MM.1S (cell line): ENCODE data around the gene SLC2A5.

Source experiments
- DNase-seq: peaks from one replicate; pipeline ENCODE4 v3.0.0-alpha.2; 2015
- H2AFZ ChIP-seq: fragments of 300-600 bp; sonication (generic); 2 replicates; pipeline ENCODE4 v1.6.0; 2016; ENCODE audit warnings: antibody characterized with exemption, low read length
- H3F3A ChIP-seq: fragments of 300-600 bp; sonication (generic); 2 replicates; pipeline ENCODE4 v1.6.1; 2016; ENCODE audit warnings: mild to moderate bottlenecking, antibody characterized with exemption, low read length, moderate library complexity, mixed read lengths; ENCODE audit not compliant: insufficient read depth
- H3K27ac ChIP-seq: fragments of 300-600 bp; sonication (generic); 2 replicates; pipeline ENCODE4 v1.5.1; 2016; ENCODE audit warnings: mild to moderate bottlenecking, low read length
- H3K27me3 ChIP-seq: fragments of 300-600 bp; sonication (generic); replicated peaks from 2 replicates; pipeline ENCODE4 v1.6.0; 2016; ENCODE audit warnings: low read length; ENCODE audit not compliant: insufficient read depth
- H3K36me3 ChIP-seq: fragments of 300-600 bp; sonication (generic); replicated peaks from 2 replicates; pipeline ENCODE4 v1.6.1; 2016; ENCODE audit warnings: mild to moderate bottlenecking, low read length, mixed read lengths; ENCODE audit not compliant: insufficient read depth
- H3K4me1 ChIP-seq: fragments of 300-600 bp; sonication (generic); 2 replicates; pipeline ENCODE4 v1.6.1; 2016; ENCODE audit warnings: low read length, mixed read lengths
- H3K4me2 ChIP-seq: fragments of 300-600 bp; sonication (generic); 2 replicates; pipeline ENCODE4 v1.6.0; 2016; ENCODE audit warnings: low read depth, low read length
- H3K4me3 ChIP-seq: fragments of 300-600 bp; sonication (generic); 2 replicates; pipeline ENCODE4 v1.5.1; 2016; ENCODE audit warnings: low read length, mixed read lengths
- H3K79me2 ChIP-seq: fragments of 300-600 bp; sonication (generic); 2 replicates; pipeline ENCODE4 v1.6.1; 2016; ENCODE audit warnings: mixed run types, low read length, mixed read lengths
- H3K9ac ChIP-seq: fragments of 300-600 bp; sonication (generic); 2 replicates; pipeline ENCODE4 v1.6.1; 2016; ENCODE audit warnings: low read length, mixed read lengths
- H3K9me2 ChIP-seq: fragments of 300-600 bp; sonication (generic); replicated peaks from 2 replicates; pipeline ENCODE4 v1.6.1; 2016; ENCODE audit warnings: mild to moderate bottlenecking, low read length, mixed read lengths; ENCODE audit not compliant: insufficient read depth
- H3K9me3 ChIP-seq: fragments of 300-600 bp; sonication (generic); replicated peaks from 2 replicates; pipeline ENCODE4 v1.6.1; 2016; ENCODE audit warnings: mild to moderate bottlenecking, low read length, mixed read lengths; ENCODE audit not compliant: insufficient read depth
- H4K20me1 ChIP-seq: fragments of 300-600 bp; sonication (generic); 2 replicates; pipeline ENCODE4 v1.6.1; 2016; ENCODE audit warnings: mild to moderate bottlenecking, low read length, moderate library complexity, mixed read lengths; ENCODE audit not compliant: insufficient read depth
- CTCF ChIP-seq: fragments of 300-600 bp; sonication (generic); IDR thresholded peaks from 2 replicates; pipeline ENCODE4 v1.5.1; 2016; ENCODE audit warnings: antibody characterized with exemption, low read length, mixed read lengths
- EZH2 ChIP-seq: fragments of 300-600 bp; sonication (generic); optimal IDR thresholded peaks from 2 replicates; pipeline ENCODE3; 2017; ENCODE audit warnings: low read depth, mild to moderate bottlenecking, antibody characterized with exemption, low read length, mixed read lengths
- EZH2phosphoT487 ChIP-seq: fragments of 300-600 bp; sonication (generic); IDR thresholded peaks from 2 replicates; pipeline ENCODE4 v1.6.1; 2018; ENCODE audit warnings: antibody characterized with exemption, low read length

SLC2A5 gene

GRCh38 chr1:9062846-9063245, 6.6 kb downstream of the SLC2A5 start:
- Histone ChIP-seq H3K9ac (no peak overlapping the region), H3F3A (no peaks in the 10 kb centered on the region), H3K79me2 (no peaks in the 10 kb centered on the region), H3K4me1 (no peaks in the 10 kb centered on the region), H3K9me2 (no peaks in the 10 kb centered on the region), H3K36me3 (no peaks in the 10 kb centered on the region), H3K27me3 (peaks cover 5% of the 10 kb centered on the region; the same call in 1 of the 2 replicates), H3K4me2 (no peak overlapping the region), H3K4me3 (no peak overlapping the region), H3K27ac (no peak overlapping the region), H4K20me1 (no peaks in the 10 kb centered on the region), H3K9me3 (no peaks in the 10 kb centered on the region), H2AFZ (no peak overlapping the region)
- DNase-seq, result no peak
- TF ChIP-seq EZH2phosphoT487, result no peak
- TF ChIP-seq CTCF, result no peak
- no peak for TF ChIP-seq EZH2

GRCh38 chr1:9062021-9062471, 7.4 kb downstream of the SLC2A5 start:
- DNase-seq, result no peak
- Histone ChIP-seq H3K36me3 (no peaks in the 10 kb centered on the region), H4K20me1 (no peaks in the 10 kb centered on the region), H3K9me3 (no peaks in the 10 kb centered on the region), H3K4me2 (no peak overlapping the region), H3K27me3 (peaks cover 5% of the 10 kb centered on the region; the same call in 1 of the 2 replicates), H3K9me2 (no peaks in the 10 kb centered on the region), H3K4me3 (no peak overlapping the region), H3F3A (no peaks in the 10 kb centered on the region), H3K9ac (no peak overlapping the region), H2AFZ (no peak overlapping the region), H3K27ac (no peak overlapping the region), H3K4me1 (no peaks in the 10 kb centered on the region), H3K79me2 (no peaks in the 10 kb centered on the region)
- TF ChIP-seq CTCF (no peak), EZH2 (no peak), EZH2phosphoT487 (no peak)

GRCh38 chr1:9061252-9061960, 8.0 kb downstream of the SLC2A5 start:
- Histone ChIP-seq H3K4me3 (no peak overlapping the region), H3K36me3 (no peaks in the 10 kb centered on the region), H3K4me1 (no peaks in the 10 kb centered on the region), H3K9me3 (no peaks in the 10 kb centered on the region), H3K9ac (no peak overlapping the region), H2AFZ (no peak overlapping the region), H3K4me2 (no peak overlapping the region), H4K20me1 (no peaks in the 10 kb centered on the region), H3F3A (no peaks in the 10 kb centered on the region), H3K27ac (no peak overlapping the region), H3K27me3 (peaks cover 5% of the 10 kb centered on the region; the same call in 1 of the 2 replicates), H3K79me2 (no peaks in the 10 kb centered on the region), H3K9me2 (no peaks in the 10 kb centered on the region)
- DNase-seq, result no peak
- TF ChIP-seq EZH2phosphoT487, result no peak
- no peak for TF ChIP-seq CTCF
- TF ChIP-seq EZH2, result no peak
